ENCODE results near the gene FMN1. TPM values are rescaled to one million over a fixed set of nuclear protein-coding genes. Genes with fewer than 3 reads are reported as not detected.

FMN1 gene
- total RNA-seq, 1 donor from 2014 or later: 4.2 TPM

DNA sequence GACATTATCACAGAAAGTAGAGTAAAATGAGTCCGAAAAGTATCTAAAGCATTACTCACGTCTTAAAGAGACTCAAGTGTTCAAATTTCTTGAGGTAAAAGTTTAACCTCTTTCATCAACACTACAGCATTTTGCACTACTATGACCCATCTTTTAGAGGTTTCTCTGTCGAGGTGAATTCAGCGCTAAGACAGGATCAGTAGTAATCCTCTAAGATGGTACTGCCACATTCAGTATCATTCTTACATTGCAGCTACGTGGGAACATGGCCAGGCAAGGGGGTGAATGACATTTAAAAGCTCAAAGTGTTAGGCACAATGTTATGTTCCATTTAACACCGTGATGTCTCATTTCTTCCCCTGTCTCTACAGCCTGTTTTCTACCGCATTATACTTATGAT lies 210.8 kb downstream of the FMN1 start:
- DNase-seq (ENCODE audit: extremely low spot score, unreplicated experiment): no peak
- H3K4me3 Mint-ChIP-seq (ENCODE audit: unreplicated experiment): no peak overlapping the region

DNA sequence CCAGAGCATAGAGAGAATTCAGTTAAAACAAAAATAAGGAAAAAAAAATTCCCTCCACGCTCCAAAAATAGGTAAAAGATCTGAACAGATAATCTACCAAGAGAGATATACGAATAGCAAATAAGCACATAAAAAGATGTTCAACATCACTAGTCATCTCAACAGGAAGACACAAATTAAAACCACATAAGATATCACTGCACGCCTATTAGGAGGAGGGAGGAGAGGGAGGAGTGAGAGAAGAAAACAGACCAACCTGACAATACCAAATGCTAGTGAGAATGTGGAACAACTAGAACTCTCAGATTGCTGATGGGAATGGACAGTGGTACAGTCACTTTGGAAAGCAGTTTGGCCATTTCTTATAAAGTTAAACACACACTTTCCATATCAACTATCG lies 212.5 kb downstream of the FMN1 start:
- TF ChIP-seq, protein P1, sequence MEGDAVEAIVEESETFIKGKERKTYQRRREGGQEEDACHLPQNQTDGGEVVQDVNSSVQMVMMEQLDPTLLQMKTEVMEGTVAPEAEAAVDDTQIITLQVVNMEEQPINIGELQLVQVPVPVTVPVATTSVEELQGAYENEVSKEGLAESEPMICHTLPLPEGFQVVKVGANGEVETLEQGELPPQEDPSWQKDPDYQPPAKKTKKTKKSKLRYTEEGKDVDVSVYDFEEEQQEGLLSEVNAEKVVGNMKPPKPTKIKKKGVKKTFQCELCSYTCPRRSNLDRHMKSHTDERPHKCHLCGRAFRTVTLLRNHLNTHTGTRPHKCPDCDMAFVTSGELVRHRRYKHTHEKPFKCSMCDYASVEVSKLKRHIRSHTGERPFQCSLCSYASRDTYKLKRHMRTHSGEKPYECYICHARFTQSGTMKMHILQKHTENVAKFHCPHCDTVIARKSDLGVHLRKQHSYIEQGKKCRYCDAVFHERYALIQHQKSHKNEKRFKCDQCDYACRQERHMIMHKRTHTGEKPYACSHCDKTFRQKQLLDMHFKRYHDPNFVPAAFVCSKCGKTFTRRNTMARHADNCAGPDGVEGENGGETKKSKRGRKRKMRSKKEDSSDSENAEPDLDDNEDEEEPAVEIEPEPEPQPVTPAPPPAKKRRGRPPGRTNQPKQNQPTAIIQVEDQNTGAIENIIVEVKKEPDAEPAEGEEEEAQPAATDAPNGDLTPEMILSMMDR (IDR thresholded peaks at IDR 0.05): no peak
- H3K4me1 Mint-ChIP-seq (ENCODE audit: unreplicated experiment): peaks cover 29% of the 10 kb centered on the region
- no peak for DNase-seq (ENCODE audit: extremely low spot score, unreplicated experiment)

More for the DNA sequence above, 210.8 kb downstream of the FMN1 start:
- H3K27me3 Mint-ChIP-seq (ENCODE audit: unreplicated experiment): no peaks in the 10 kb centered on the region
- H3K4me1 Mint-ChIP-seq (ENCODE audit: unreplicated experiment): peaks cover 35% of the 10 kb centered on the region
- TF ChIP-seq, protein P1 (IDR thresholded peaks at IDR 0.05): no peak
- no peaks in the 10 kb centered on the region for H3K9me3 Mint-ChIP-seq (ENCODE audit: unreplicated experiment)
- H3K27ac Mint-ChIP-seq (ENCODE audit: unreplicated experiment): no peak overlapping the region
- H3K36me3 Mint-ChIP-seq (ENCODE audit: unreplicated experiment): no peaks in the 10 kb centered on the region

DNA sequence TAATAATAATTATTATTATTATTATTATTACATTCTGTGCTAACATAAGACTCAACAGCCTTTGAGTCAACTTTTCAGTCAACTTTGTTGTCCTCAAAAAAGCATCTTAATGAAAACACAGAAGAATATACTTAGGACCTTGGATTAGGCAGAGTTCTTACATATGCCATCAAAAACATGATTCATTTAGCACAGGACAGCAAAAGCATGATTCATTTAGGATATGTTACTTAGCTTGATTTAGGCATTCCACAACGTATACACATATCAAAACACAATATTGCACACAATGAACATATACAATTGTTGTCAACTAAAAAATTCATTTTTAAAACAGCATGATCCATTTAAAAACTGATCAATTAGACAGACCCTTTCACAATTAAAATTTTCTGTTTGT lies 213.0 kb downstream of the FMN1 start:
- Mint-ChIP-seq H3K9me3 (ENCODE audit: unreplicated experiment) (no peaks in the 10 kb centered on the region), H3K36me3 (ENCODE audit: unreplicated experiment) (no peaks in the 10 kb centered on the region), H3K27me3 (ENCODE audit: unreplicated experiment) (no peaks in the 10 kb centered on the region), H3K27ac (ENCODE audit: unreplicated experiment) (no peak overlapping the region), H3K4me3 (ENCODE audit: unreplicated experiment) (no peak overlapping the region), H3K4me1 (ENCODE audit: unreplicated experiment) (peaks cover 25% of the 10 kb centered on the region)
- no peak for DNase-seq (ENCODE audit: extremely low spot score, unreplicated experiment)
- TF ChIP-seq, protein P1 (IDR thresholded peaks at IDR 0.05): no peak

More for the DNA sequence above, 212.5 kb downstream of the FMN1 start:
- H3K27me3 Mint-ChIP-seq (ENCODE audit: unreplicated experiment): no peaks in the 10 kb centered on the region
- no peaks in the 10 kb centered on the region for H3K9me3 Mint-ChIP-seq (ENCODE audit: unreplicated experiment)
- H3K36me3 Mint-ChIP-seq (ENCODE audit: unreplicated experiment): no peaks in the 10 kb centered on the region
- H3K27ac Mint-ChIP-seq (ENCODE audit: unreplicated experiment): no peak overlapping the region
- H3K4me3 Mint-ChIP-seq (ENCODE audit: unreplicated experiment): no peak overlapping the region

DNA sequence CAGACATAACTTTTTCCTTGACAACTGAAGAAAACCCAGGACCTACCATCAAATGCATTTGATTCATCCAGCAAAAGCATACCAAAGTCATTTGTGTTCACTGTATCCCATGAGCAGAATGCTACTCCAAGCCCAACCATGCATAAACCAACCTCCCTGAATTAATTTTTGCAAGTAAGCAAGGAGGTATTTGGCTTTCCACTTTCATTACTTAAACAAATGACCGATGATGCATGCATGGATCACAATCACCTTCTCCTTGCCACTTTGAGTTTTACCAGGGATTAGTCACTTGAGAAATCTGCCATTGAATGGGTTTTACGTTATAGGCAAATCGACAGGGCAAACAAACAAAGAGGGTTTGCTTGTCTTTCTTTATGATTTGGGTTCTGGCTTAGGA lies 214.8 kb downstream of the FMN1 start:
- TF ChIP-seq, protein P1 (IDR thresholded peaks at IDR 0.05): no peak
- Mint-ChIP-seq H3K9me3 (ENCODE audit: unreplicated experiment) (no peaks in the 10 kb centered on the region), H3K36me3 (ENCODE audit: unreplicated experiment) (no peaks in the 10 kb centered on the region), H3K27ac (ENCODE audit: unreplicated experiment) (no peak overlapping the region), H3K27me3 (ENCODE audit: unreplicated experiment) (no peaks in the 10 kb centered on the region), H3K4me3 (ENCODE audit: unreplicated experiment) (no peak overlapping the region), H3K4me1 (ENCODE audit: unreplicated experiment) (peaks cover 21% of the 10 kb centered on the region)
- no peak for DNase-seq (ENCODE audit: extremely low spot score, unreplicated experiment)

DNA sequence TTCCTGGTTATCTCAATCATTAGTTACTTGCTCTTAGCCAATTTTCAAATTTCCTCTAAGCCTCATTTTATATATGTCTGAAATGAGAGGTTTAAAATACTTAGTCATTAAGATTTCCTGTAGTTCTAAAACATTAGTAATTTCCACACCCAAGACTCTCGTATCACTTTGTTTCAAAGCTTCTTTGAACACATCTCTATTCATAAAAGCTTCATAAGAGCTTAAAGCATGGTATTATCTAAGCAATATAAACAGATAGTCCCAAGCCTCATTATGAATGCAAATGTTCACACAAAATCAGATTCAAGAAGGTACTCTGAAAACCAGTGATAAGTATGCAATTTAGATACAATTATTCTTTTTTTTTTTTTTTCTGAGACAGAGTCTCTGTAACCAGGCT lies 217.0 kb downstream of the FMN1 start:
- H3K27me3 Mint-ChIP-seq (ENCODE audit: unreplicated experiment): no peaks in the 10 kb centered on the region
- TF ChIP-seq, protein P1 (IDR thresholded peaks at IDR 0.05): no peak
- DNase-seq (ENCODE audit: extremely low spot score, unreplicated experiment): no peak
- no peaks in the 10 kb centered on the region for H3K36me3 Mint-ChIP-seq (ENCODE audit: unreplicated experiment)
- peaks cover 21% of the 10 kb centered on the region for H3K4me1 Mint-ChIP-seq (ENCODE audit: unreplicated experiment)
- no peaks in the 10 kb centered on the region for H3K9me3 Mint-ChIP-seq (ENCODE audit: unreplicated experiment)
- no peak overlapping the region for H3K4me3 Mint-ChIP-seq (ENCODE audit: unreplicated experiment)
- H3K27ac Mint-ChIP-seq (ENCODE audit: unreplicated experiment): no peak overlapping the region

All from osteocyte (in vitro differentiated cells).